OCI-LY1 (cell line): ENCODE results near the gene CDC42.

Experiments
- CTCF ChIP-seq: fragments of 200-600 bp; sonication (generic), shearing (Covaris generic); IDR thresholded peaks from 2 replicates; pipeline ENCODE4 v1.5.1; 2017; ENCODE audit warnings: mild to moderate bottlenecking, antibody characterized with exemption, low read length, moderate library complexity, mixed read lengths
- EZH2 ChIP-seq: fragments of 200-600 bp; sonication (generic), shearing (Covaris generic); IDR thresholded peaks from 2 replicates; pipeline ENCODE4 v1.8.0; 2017; ENCODE audit warnings: borderline replicate concordance, mixed run types, mild to moderate bottlenecking, antibody characterized with exemption, low read length, moderate library complexity, mixed read lengths

- TF ChIP-seq CTCF, result no peak
- no peak for TF ChIP-seq EZH2
These were observed 74.7 kb downstream of the CDC42 start for GRCh38 chr1:22127248-22127647.
